ENCODE results near the gene GRAMD4.

GRAMD4 gene

DNA sequence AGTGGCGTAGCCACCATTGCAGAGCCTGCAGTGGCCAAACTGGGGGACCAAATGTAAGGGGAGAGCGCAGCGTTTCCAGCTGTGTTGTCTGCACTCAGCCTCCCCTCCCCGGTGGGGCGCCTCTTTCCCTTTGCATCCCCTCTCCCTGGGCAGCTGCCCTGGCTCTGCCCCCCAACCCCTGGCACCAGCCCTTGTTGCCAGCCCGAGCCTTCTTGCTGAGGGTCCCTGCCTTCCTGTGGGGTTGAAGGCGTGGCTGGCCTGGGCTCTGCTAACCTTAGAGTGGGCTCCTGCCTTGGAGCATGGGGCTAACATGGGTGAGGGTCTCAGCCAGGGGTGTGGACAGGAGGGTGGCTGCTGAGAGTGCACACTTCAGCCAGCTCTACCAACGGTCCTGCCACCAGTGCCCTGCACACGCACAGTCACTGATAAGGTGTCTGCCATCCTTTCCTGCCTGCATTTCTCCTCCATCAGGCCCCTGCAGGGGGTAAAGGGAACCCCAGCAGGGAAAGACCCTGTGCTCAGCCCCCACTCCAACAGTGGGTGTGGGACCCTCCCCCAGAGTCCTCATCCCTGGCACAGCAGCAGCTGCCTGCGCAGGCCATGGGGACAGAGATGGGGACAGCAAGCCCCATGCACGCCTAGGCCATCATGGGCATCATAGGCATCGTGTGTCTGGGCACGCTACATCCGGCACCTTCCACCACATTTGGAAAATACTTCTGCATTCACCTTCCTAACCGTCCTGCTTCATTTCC lies 74.4 kb downstream of the GRAMD4 start:
- TF ChIP-seq, protein P1, sequence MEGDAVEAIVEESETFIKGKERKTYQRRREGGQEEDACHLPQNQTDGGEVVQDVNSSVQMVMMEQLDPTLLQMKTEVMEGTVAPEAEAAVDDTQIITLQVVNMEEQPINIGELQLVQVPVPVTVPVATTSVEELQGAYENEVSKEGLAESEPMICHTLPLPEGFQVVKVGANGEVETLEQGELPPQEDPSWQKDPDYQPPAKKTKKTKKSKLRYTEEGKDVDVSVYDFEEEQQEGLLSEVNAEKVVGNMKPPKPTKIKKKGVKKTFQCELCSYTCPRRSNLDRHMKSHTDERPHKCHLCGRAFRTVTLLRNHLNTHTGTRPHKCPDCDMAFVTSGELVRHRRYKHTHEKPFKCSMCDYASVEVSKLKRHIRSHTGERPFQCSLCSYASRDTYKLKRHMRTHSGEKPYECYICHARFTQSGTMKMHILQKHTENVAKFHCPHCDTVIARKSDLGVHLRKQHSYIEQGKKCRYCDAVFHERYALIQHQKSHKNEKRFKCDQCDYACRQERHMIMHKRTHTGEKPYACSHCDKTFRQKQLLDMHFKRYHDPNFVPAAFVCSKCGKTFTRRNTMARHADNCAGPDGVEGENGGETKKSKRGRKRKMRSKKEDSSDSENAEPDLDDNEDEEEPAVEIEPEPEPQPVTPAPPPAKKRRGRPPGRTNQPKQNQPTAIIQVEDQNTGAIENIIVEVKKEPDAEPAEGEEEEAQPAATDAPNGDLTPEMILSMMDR (IDR thresholded peaks at IDR 0.05; ENCODE audit: low read depth, low read length, missing control alignments), result no peak
- Histone ChIP-seq H3K4me3 (ENCODE audit: low read depth, low read length) (no peak overlapping the region), H3K27ac (no peak overlapping the region), H3K36me3 (replicated peaks) (peaks cover 68% of the 10 kb centered on the region), H3K27me3 (replicated peaks) (no peaks in the 10 kb centered on the region)
- DNase-seq, result no peak
- in situ Hi-C loops (cut with HindIII; ENCODE audit: low pct_ligation_motif_present, low sequenced_read_pairs), result no loop called here

DNA sequence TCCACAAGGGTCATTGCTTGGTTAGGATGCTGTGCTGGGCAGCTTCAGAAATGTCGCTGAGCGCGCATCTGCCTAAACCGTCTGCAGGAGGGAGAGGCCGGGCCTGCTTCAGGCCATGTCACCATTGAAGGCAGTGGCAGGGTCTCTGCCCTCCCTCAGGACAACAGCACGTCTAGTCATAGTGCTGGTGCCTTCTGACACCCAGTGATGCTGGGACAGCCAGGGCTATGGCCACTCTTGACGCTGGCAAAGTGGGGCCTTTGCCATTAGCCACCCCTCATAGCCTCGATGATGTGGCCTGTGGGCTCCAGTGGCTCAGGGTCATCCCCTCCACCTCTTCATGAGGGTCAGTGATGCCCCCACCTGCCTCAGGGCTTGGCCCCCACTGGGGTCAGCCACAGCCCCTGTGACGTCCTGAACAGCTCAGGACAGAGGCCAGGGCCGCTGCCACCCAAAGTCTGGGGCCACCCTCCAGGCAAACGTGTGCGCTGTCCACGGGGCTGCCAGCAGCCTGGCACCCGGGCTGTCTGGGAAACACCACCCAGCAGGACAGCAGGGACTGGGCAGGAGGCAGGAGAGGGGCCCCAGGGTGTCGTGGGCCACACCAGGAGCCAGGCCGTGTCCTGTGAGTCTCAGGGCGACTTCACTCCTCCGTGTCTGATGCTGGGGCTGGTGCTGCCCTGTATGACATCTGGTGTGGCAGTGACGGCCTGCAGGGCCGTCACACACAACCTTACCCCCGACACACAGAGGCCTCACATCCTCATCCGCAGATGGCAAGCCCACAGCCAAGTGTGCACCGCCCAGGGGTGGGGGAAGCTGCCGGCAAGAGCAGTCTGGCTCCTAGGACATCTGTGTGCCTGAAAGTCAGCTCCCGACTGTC lies 75.4 kb downstream of the GRAMD4 start:
- H3K27me3 ChIP-seq (replicated peaks), result no peaks in the 10 kb centered on the region
- in situ Hi-C loops (cut with HindIII; ENCODE audit: low pct_ligation_motif_present, low sequenced_read_pairs), result no loop called here
- DNase-seq, result no peak
- H3K4me3 ChIP-seq (ENCODE audit: low read depth, low read length), result no peak overlapping the region
- no peak overlapping the region for H3K27ac ChIP-seq
- H3K36me3 ChIP-seq (replicated peaks), result peaks cover 71% of the 10 kb centered on the region
- TF ChIP-seq, protein P1 (IDR thresholded peaks at IDR 0.05; ENCODE audit: low read depth, low read length, missing control alignments), result no peak

DNA sequence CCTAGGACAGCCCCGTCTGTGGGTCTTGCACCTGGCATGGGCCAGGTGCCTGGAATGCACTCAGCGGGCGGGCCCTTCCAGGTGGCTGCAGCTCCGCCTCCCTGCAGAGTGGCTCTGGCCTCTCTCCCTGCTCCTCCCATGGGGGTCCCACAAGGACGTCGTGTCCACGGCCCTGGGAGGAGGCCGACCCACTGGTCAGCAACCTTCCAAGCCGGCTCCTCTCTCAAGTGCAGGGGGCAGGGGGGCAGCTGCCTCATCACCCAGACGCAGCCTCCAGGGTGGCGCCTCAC lies 76.0 kb downstream of the GRAMD4 start:
- H3K36me3 ChIP-seq (replicated peaks), result peaks cover 70% of the 10 kb centered on the region
- no peak for DNase-seq
- H3K27me3 ChIP-seq (replicated peaks), result no peaks in the 10 kb centered on the region
- H3K27ac ChIP-seq, result no peak overlapping the region
- no peak overlapping the region for H3K4me3 ChIP-seq (ENCODE audit: low read depth, low read length)
- TF ChIP-seq, protein P1 (IDR thresholded peaks at IDR 0.05; ENCODE audit: low read depth, low read length, missing control alignments), result no peak
- in situ Hi-C loops (cut with HindIII; ENCODE audit: low pct_ligation_motif_present, low sequenced_read_pairs), result no loop called here

DNA sequence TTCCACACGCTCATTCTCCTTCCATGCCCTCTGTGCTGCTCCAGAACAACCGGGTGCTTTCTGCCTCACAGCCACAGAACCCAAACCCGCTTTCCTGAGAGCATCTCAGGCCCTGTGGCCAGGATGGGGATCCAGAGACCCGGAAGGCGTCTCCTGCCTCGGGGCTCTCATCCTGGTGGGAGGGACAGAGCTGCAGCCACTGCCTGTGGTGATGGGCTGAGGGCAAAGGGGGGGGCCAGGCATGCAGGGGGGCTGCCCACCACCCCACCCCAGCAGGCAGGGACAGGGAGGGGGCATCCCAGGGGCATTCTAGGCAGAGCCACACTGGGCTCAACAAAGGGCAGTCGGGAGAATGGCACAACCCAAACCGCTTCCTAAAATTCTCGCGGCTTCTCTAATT lies 76.4 kb downstream of the GRAMD4 start:
- in situ Hi-C loops (cut with HindIII; ENCODE audit: low pct_ligation_motif_present, low sequenced_read_pairs), result no loop called here
- no peaks in the 10 kb centered on the region for H3K27me3 ChIP-seq (replicated peaks)
- TF ChIP-seq, protein P1 (IDR thresholded peaks at IDR 0.05; ENCODE audit: low read depth, low read length, missing control alignments), result no peak
- H3K27ac ChIP-seq, result no peak overlapping the region
- no peak for DNase-seq
- no peak overlapping the region for H3K4me3 ChIP-seq (ENCODE audit: low read depth, low read length)
- peaks cover 75% of the 10 kb centered on the region for H3K36me3 ChIP-seq (replicated peaks)

DNA sequence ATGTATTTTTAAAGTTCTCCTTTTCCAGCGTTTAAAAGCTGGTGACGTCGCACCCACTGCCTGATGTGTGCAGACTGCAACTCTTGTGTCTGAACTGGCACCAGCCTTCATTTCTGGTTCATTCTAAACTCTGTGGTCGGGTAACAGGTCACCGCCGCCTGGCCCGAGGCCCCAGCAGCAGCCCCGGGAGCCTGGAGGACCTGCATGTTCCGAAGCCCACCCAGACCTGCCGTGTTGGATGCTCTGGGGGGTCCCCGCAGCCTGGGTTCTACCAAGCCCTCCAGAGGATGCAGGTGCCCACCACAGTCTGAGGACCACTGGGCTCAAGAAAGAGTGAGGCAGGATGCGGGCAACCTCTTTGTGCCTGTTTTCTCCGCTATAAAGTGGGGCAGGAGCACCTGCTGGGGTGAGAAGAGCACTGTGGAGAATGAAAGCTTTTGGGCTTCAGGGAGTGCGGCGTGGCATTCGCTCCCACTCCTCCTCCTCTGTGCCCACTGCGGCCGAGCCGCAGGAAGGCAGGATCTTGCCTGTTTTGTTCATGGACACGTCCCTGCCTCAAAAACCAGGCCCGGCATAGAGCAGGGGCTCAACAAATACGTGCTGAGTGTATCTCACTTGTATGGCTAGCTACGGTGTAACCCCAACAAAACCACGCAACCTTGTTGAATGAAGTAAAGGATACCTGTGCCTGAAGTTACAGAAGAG lies 77.8 kb downstream of the GRAMD4 start:
- Histone ChIP-seq H3K4me3 (ENCODE audit: low read depth, low read length) (no peak overlapping the region), H3K27me3 (replicated peaks) (no peaks in the 10 kb centered on the region), H3K36me3 (replicated peaks) (peaks cover 76% of the 10 kb centered on the region), H3K27ac (no peak overlapping the region)
- in situ Hi-C loops (cut with HindIII; ENCODE audit: low pct_ligation_motif_present, low sequenced_read_pairs), result no loop called here
- TF ChIP-seq, protein P1 (IDR thresholded peaks at IDR 0.05; ENCODE audit: low read depth, low read length, missing control alignments), result no peak
- no peak for DNase-seq

All from brain microvascular endothelial cell (primary cell).